ENCODE results near the gene YIPF4. TPM values are rescaled to one million over a fixed set of nuclear protein-coding genes. Genes with fewer than 3 reads are reported as not detected.

The YIPF4 gene
- polyA plus RNA-seq (2013, experiment 1 of 2) = 7.2 TPM
- polyA plus RNA-seq (2013, experiment 2 of 2) = 11.0 TPM

GRCh38 chr2:32277674-32278477, at the start of gene YIPF4:
TSS of gene YIPF4 (plus strand) at chr2:32277904. CDS start at chr2:32278156, 252 bp downstream.
- Histone ChIP-seq H3K9me3 (ENCODE audit: insufficient read depth, low read depth, low read length) (no peaks in the 10 kb centered on the region), H3K4me1 (ENCODE audit: insufficient read depth, low read length) (no peaks in the 10 kb centered on the region), H3K36me3 (ENCODE audit: insufficient read depth, low read length) (peaks cover 7% of the 10 kb centered on the region; the same call in 1 of the 2 replicates), H3K27me3 (ENCODE audit: insufficient read depth, low read length) (peaks cover 6% of the 10 kb centered on the region; the same call in 1 of the 2 replicates), H3K27ac (ENCODE audit: low read depth, low read length) (peak within 1 kb of the TSS; percentile 65), H3K9ac (ENCODE audit: low read depth, low read length) (peak within 1 kb of the TSS; percentile 88), H3K4me3 (ENCODE audit: low read length) (peak within 1 kb of the TSS; percentile 90)
- WGBS = under 1% methylated on average over 59 of the region's 59 CpGs

- 93% methylated on average over 2 of the region's 2 CpGs for WGBS
- Histone ChIP-seq H3K27me3 (ENCODE audit: insufficient read depth, low read length) (no peaks in the 10 kb centered on the region), H3K36me3 (ENCODE audit: insufficient read depth, low read length) (peaks cover 28% of the 10 kb centered on the region), H3K9ac (ENCODE audit: low read depth, low read length) (no peak overlapping the region), H3K27ac (ENCODE audit: low read depth, low read length) (no peak overlapping the region), H3K4me1 (ENCODE audit: insufficient read depth, low read length) (peaks cover 3% of the 10 kb centered on the region; the same call in 1 of the 2 replicates), H3K4me3 (ENCODE audit: low read length) (no peak overlapping the region), H3K9me3 (ENCODE audit: insufficient read depth, low read depth, low read length) (no peaks in the 10 kb centered on the region)
These were observed 49.5 kb upstream of the YIPF4 start for GRCh38 chr2:32228181-32228580.

- Histone ChIP-seq H3K9ac (ENCODE audit: low read depth, low read length) (no peak overlapping the region), H3K27me3 (ENCODE audit: insufficient read depth, low read length) (no peaks in the 10 kb centered on the region), H3K36me3 (ENCODE audit: insufficient read depth, low read length) (peaks cover 16% of the 10 kb centered on the region), H3K4me1 (ENCODE audit: insufficient read depth, low read length) (peaks cover 3% of the 10 kb centered on the region; the same call in 1 of the 2 replicates), H3K9me3 (ENCODE audit: insufficient read depth, low read depth, low read length) (no peaks in the 10 kb centered on the region), H3K27ac (ENCODE audit: low read depth, low read length) (no peak overlapping the region), H3K4me3 (ENCODE audit: low read length) (no peak overlapping the region)
- whole genome bisulfite sequencing = 95% methylated on average over 1 of the region's 1 CpG
These were observed 48.1 kb upstream of the YIPF4 start for GRCh38 chr2:32229635-32230034.

- Histone ChIP-seq H3K27me3 (ENCODE audit: insufficient read depth, low read length) (no peaks in the 10 kb centered on the region), H3K4me3 (ENCODE audit: low read length) (no peak overlapping the region), H3K4me1 (ENCODE audit: insufficient read depth, low read length) (peaks cover 3% of the 10 kb centered on the region; the same call in 1 of the 2 replicates), H3K9ac (ENCODE audit: low read depth, low read length) (no peak overlapping the region), H3K36me3 (ENCODE audit: insufficient read depth, low read length) (no peaks in the 10 kb centered on the region), H3K27ac (ENCODE audit: low read depth, low read length) (no peak overlapping the region), H3K9me3 (ENCODE audit: insufficient read depth, low read depth, low read length) (no peaks in the 10 kb centered on the region)
- WGBS = 88% methylated on average over 4 of the region's 4 CpGs
These were observed 45.7 kb upstream of the YIPF4 start for GRCh38 chr2:32231959-32232358.

- no peaks in the 10 kb centered on the region for H3K27me3 ChIP-seq (ENCODE audit: insufficient read depth, low read length)
- H3K36me3 ChIP-seq (ENCODE audit: insufficient read depth, low read length) = no peaks in the 10 kb centered on the region
- H3K27ac ChIP-seq (ENCODE audit: low read depth, low read length) = no peak overlapping the region
- 82% methylated on average over 5 of the region's 5 CpGs for WGBS
- no peaks in the 10 kb centered on the region for H3K9me3 ChIP-seq (ENCODE audit: insufficient read depth, low read depth, low read length)
- no peak overlapping the region for H3K4me3 ChIP-seq (ENCODE audit: low read length)
- no peak overlapping the region for H3K9ac ChIP-seq (ENCODE audit: low read depth, low read length)
- no peaks in the 10 kb centered on the region; the same call in 1 of the 2 replicates for H3K4me1 ChIP-seq (ENCODE audit: insufficient read depth, low read length)
These were observed 42.4 kb upstream of the YIPF4 start for GRCh38 chr2:32235315-32235714.

- Histone ChIP-seq H3K36me3 (ENCODE audit: insufficient read depth, low read length) (no peaks in the 10 kb centered on the region), H3K4me3 (ENCODE audit: low read length) (no peak overlapping the region), H3K9me3 (ENCODE audit: insufficient read depth, low read depth, low read length) (no peaks in the 10 kb centered on the region), H3K27me3 (ENCODE audit: insufficient read depth, low read length) (no peaks in the 10 kb centered on the region), H3K4me1 (ENCODE audit: insufficient read depth, low read length) (no peaks in the 10 kb centered on the region; the same call in 1 of the 2 replicates), H3K9ac (ENCODE audit: low read depth, low read length) (no peak overlapping the region), H3K27ac (ENCODE audit: low read depth, low read length) (no peak overlapping the region)
- WGBS = 100% methylated on average over 2 of the region's 2 CpGs
These were observed 40.2 kb upstream of the YIPF4 start for GRCh38 chr2:32237488-32237887.

GRCh38 chr2:32237996-32238395, 39.7 kb upstream of the YIPF4 start:
- no peak overlapping the region for H3K4me3 ChIP-seq (ENCODE audit: low read length)
- H3K36me3 ChIP-seq (ENCODE audit: insufficient read depth, low read length) = no peaks in the 10 kb centered on the region
- H3K9me3 ChIP-seq (ENCODE audit: insufficient read depth, low read depth, low read length) = no peaks in the 10 kb centered on the region
- no peak overlapping the region for H3K9ac ChIP-seq (ENCODE audit: low read depth, low read length)
- no peaks in the 10 kb centered on the region; the same call in 1 of the 2 replicates for H3K4me1 ChIP-seq (ENCODE audit: insufficient read depth, low read length)
- H3K27me3 ChIP-seq (ENCODE audit: insufficient read depth, low read length) = no peaks in the 10 kb centered on the region
- H3K27ac ChIP-seq (ENCODE audit: low read depth, low read length) = no peak overlapping the region
- 96% methylated on average over 1 of the region's 2 CpGs for WGBS

- Histone ChIP-seq H3K9me3 (ENCODE audit: insufficient read depth, low read depth, low read length) (no peaks in the 10 kb centered on the region), H3K27ac (ENCODE audit: low read depth, low read length) (no peak overlapping the region), H3K27me3 (ENCODE audit: insufficient read depth, low read length) (no peaks in the 10 kb centered on the region), H3K9ac (ENCODE audit: low read depth, low read length) (no peak overlapping the region), H3K36me3 (ENCODE audit: insufficient read depth, low read length) (no peaks in the 10 kb centered on the region), H3K4me1 (ENCODE audit: insufficient read depth, low read length) (no peaks in the 10 kb centered on the region), H3K4me3 (ENCODE audit: low read length) (no peak overlapping the region)
- 98% methylated on average over 3 of the region's 3 CpGs for WGBS
These were observed 35.4 kb upstream of the YIPF4 start for GRCh38 chr2:32242331-32242730.

- H3K27ac ChIP-seq (ENCODE audit: low read depth, low read length) = no peak overlapping the region
- no peak overlapping the region for H3K9ac ChIP-seq (ENCODE audit: low read depth, low read length)
- H3K36me3 ChIP-seq (ENCODE audit: insufficient read depth, low read length) = no peaks in the 10 kb centered on the region
- H3K9me3 ChIP-seq (ENCODE audit: insufficient read depth, low read depth, low read length) = no peaks in the 10 kb centered on the region
- no peak overlapping the region for H3K4me3 ChIP-seq (ENCODE audit: low read length)
- WGBS = 99% methylated on average over 3 of the region's 4 CpGs
- no peaks in the 10 kb centered on the region for H3K27me3 ChIP-seq (ENCODE audit: insufficient read depth, low read length)
- no peaks in the 10 kb centered on the region for H3K4me1 ChIP-seq (ENCODE audit: insufficient read depth, low read length)
These were observed 30.8 kb upstream of the YIPF4 start for GRCh38 chr2:32246911-32247310.

GRCh38 chr2:32248299-32248698, 29.4 kb upstream of the YIPF4 start:
- Histone ChIP-seq H3K9me3 (ENCODE audit: insufficient read depth, low read depth, low read length) (no peaks in the 10 kb centered on the region), H3K27ac (ENCODE audit: low read depth, low read length) (no peak overlapping the region), H3K4me1 (ENCODE audit: insufficient read depth, low read length) (no peaks in the 10 kb centered on the region), H3K9ac (ENCODE audit: low read depth, low read length) (no peak overlapping the region), H3K27me3 (ENCODE audit: insufficient read depth, low read length) (no peaks in the 10 kb centered on the region), H3K4me3 (ENCODE audit: low read length) (no peak overlapping the region), H3K36me3 (ENCODE audit: insufficient read depth, low read length) (no peaks in the 10 kb centered on the region)
- 93% methylated on average over 3 of the region's 3 CpGs for WGBS

GRCh38 chr2:32249731-32250236, 27.9 kb upstream of the YIPF4 start:
- Histone ChIP-seq H3K4me3 (ENCODE audit: low read length) (no peak overlapping the region), H3K27ac (ENCODE audit: low read depth, low read length) (no peak overlapping the region), H3K9me3 (ENCODE audit: insufficient read depth, low read depth, low read length) (no peaks in the 10 kb centered on the region), H3K4me1 (ENCODE audit: insufficient read depth, low read length) (no peaks in the 10 kb centered on the region), H3K9ac (ENCODE audit: low read depth, low read length) (no peak overlapping the region), H3K36me3 (ENCODE audit: insufficient read depth, low read length) (no peaks in the 10 kb centered on the region), H3K27me3 (ENCODE audit: insufficient read depth, low read length) (no peaks in the 10 kb centered on the region)
- WGBS = 95% methylated on average over 2 of the region's 2 CpGs
